Measurements from ENCODE around the gene GDF7. TPM values are rescaled to one million over a fixed set of nuclear protein-coding genes. Genes with fewer than 3 reads are reported as not detected.
A peak's percentile ranks its signal among the peaks of the same experiment; 100 is the strongest.

The GDF7 gene
- total and polyA plus RNA-seq, 2 of the 8 experiments (the other 6 are each of a cell fraction or from before 2014, with no cell fraction given) = 0.04 to 0.06 TPM

DNA sequence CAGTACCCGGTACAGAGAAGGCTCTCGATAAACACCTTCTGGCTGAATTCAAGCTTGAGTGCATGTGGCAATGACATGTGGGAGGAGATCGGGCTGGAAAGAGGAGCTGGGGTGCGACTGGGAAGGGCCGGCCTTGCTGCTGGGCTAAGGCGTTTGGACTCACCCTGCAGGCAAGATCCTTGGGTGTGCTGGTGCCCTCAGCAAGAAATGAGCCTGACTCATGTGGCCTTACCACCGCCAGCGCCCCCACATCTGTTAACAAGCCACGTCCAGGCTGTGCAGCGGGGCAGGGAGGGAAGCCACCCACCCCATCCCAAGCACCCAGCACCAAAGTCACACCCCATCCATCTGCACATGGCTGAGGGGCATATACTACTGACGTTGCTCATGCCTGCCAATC, 17.4 kb upstream of the GDF7 start:
- no peak overlapping the region for H3K4ac ChIP-seq (replicated peaks; ENCODE audit: insufficient read length, low read depth, low read length)
- H3K9me3 ChIP-seq (ENCODE audit: insufficient read depth in 2 of 2, low read depth in 1 of 2, low read length in 1 of 2) = no peaks in the 10 kb centered on the region
- no peak overlapping the region for H2BK120ac ChIP-seq (replicated peaks; ENCODE audit: low read depth, low read length)
- H3K23me2 ChIP-seq (ENCODE audit: low read depth, low read length) = peaks cover 7% of the 10 kb centered on the region; the same call in 1 of the 2 replicates
- no peak overlapping the region for H3K18ac ChIP-seq (ENCODE audit: extremely low read depth, low read length)
- no peaks in the 10 kb centered on the region for H4K20me1 ChIP-seq (replicated peaks in 1 of 2; ENCODE audit: control insufficient read depth in 1 of 2, insufficient read depth in 2 of 2, low read length in 2 of 2)
- H3K4me3 ChIP-seq (ENCODE audit: extremely low read depth in 1 of 4, insufficient read depth in 2 of 4, low read depth in 3 of 4, low read length in 4 of 4) = peak overlapping the region in 1 of 4 experiments; percentile 44; a peak in 1 of 8 replicates
- H2AK5ac ChIP-seq (ENCODE audit: low read depth, low read length) = no peak overlapping the region
- no peak overlapping the region for H3K27ac ChIP-seq (ENCODE audit: low read depth, low read length)
- H3K9ac ChIP-seq (replicated peaks in 1 of 4; ENCODE audit: extremely low read depth in 1 of 4, low read depth in 3 of 4, low read length in 3 of 4) = no peak overlapping the region
- 0 out of 2 replicates have a peak overlapping the region, but pooled peaks have one; percentile 13 for H2BK12ac ChIP-seq (ENCODE audit: low read depth, low read length)
- peak overlapping the region in 1 of 2 experiments; percentile 70; a peak in 1 of 4 replicates for H3K4me2 ChIP-seq (ENCODE audit: insufficient read depth in 1 of 2, low read depth in 2 of 2, low read length in 2 of 2)
- no peak overlapping the region for H2BK5ac ChIP-seq (ENCODE audit: low read depth, low read length)
- no peak overlapping the region for H3K14ac ChIP-seq (ENCODE audit: insufficient read length)
- H3K27me3 ChIP-seq (replicated peaks in 1 of 4; ENCODE audit: control insufficient read depth in 3 of 4, extremely low read depth in 1 of 4, insufficient read depth in 3 of 4, low read length in 3 of 4) = peaks cover 0 to 4% (median under 1%) of the 10 kb centered on the region in 4 experiments; a peak in 4 of 7 replicates
- TF ChIP-seq POLR2AphosphoS5 (IDR thresholded peaks at IDR 0.05; ENCODE audit: low read depth, low read length) (no peak), RXRA (IDR thresholded peaks at IDR 0.05; ENCODE audit: insufficient read depth, low read depth, low read length) (no peak), CBX8 (IDR thresholded peaks at IDR 0.05; ENCODE audit: borderline replicate concordance, low read depth, low read length) (no peak), TEAD4 (IDR thresholded peaks at IDR 0.05; ENCODE audit: low read depth, low read length) (no peak), RAD21 (IDR thresholded peaks at IDR 0.05 in 1 of 2, conservative IDR thresholded peaks at IDR 0.05 in 1 of 2; ENCODE audit: low read depth in 2 of 2, low read length in 2 of 2) (no peak), FOSL1 (IDR thresholded peaks at IDR 0.05; ENCODE audit: insufficient read depth, low read depth, low read length) (no peak), BCL11A (IDR thresholded peaks at IDR 0.05; ENCODE audit: low read depth in 2 of 2, low read length in 2 of 2) (no peak), TCF12 (IDR thresholded peaks at IDR 0.05; ENCODE audit: low read depth, low read length) (no peak)
- TF ChIP-seq, protein P1, sequence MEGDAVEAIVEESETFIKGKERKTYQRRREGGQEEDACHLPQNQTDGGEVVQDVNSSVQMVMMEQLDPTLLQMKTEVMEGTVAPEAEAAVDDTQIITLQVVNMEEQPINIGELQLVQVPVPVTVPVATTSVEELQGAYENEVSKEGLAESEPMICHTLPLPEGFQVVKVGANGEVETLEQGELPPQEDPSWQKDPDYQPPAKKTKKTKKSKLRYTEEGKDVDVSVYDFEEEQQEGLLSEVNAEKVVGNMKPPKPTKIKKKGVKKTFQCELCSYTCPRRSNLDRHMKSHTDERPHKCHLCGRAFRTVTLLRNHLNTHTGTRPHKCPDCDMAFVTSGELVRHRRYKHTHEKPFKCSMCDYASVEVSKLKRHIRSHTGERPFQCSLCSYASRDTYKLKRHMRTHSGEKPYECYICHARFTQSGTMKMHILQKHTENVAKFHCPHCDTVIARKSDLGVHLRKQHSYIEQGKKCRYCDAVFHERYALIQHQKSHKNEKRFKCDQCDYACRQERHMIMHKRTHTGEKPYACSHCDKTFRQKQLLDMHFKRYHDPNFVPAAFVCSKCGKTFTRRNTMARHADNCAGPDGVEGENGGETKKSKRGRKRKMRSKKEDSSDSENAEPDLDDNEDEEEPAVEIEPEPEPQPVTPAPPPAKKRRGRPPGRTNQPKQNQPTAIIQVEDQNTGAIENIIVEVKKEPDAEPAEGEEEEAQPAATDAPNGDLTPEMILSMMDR (IDR thresholded peaks at IDR 0.05; ENCODE audit: control extremely low read depth in 1 of 3, insufficient read depth in 1 of 3, low read depth in 1 of 3, low read length in 3 of 3) = no peak
- DNase-seq (ENCODE audit: low read depth in 1 of 2, low spot score in 2 of 2) (no peak), FAIRE-seq (no peak)
- no peak overlapping the region for H2BK15ac ChIP-seq (ENCODE audit: low read length)
- no peaks in the 10 kb centered on the region for H3K79me1 ChIP-seq (ENCODE audit: low read depth, low read length)
- H3K56ac ChIP-seq (replicated peaks; ENCODE audit: insufficient read length, low read depth, low read length) = no peak overlapping the region
- peaks cover 0 to 11% (median 7%) of the 10 kb centered on the region in 4 experiments; a peak in 5 of 7 replicates for H3K4me1 ChIP-seq (replicated peaks in 1 of 4; ENCODE audit: control insufficient read depth in 3 of 4, insufficient read depth in 4 of 4, low read length in 3 of 4)
- WGBS, 2 experiments (ENCODE audit: extremely low coverage in 1 of 2, insufficient coverage in 1 of 2, insufficient read length in 1 of 2, insufficient replicate concordance in 2 of 2, low coverage in 1 of 2, low lambda C conversion rate in 2 of 2, missing lambda C conversion rate in 1 of 2) = 89% methylated on average over 11 of the region's 11 CpGs; no CpG with 5 or more reads in 1 of the 2 experiments
- H4K91ac ChIP-seq (replicated peaks; ENCODE audit: insufficient read length, low read length) = no peak overlapping the region
- no peaks in the 10 kb centered on the region for H3K36me3 ChIP-seq (ENCODE audit: control insufficient read depth in 2 of 4, insufficient read depth in 4 of 4, low read length in 3 of 4)
- CTCF ChIA-PET (ENCODE audit: partially characterized antibody) = interaction anchor here (0.6 to 13.1 kb wide), 15 partner anchors 10 to 271 kb away, joined by 3 to 261 read pairs (median 7); partner anchors contain the start of gene RHOB
- POLR2A ChIA-PET (ENCODE audit: partially characterized antibody) = interaction anchor here (2.0 kb wide), 1 partner anchor 17 kb away, joined by 8 read pairs; the partner anchor contains the start of gene GDF7
- no peak overlapping the region for H3K23ac ChIP-seq (ENCODE audit: insufficient read length)
- H3K79me2 ChIP-seq (ENCODE audit: control insufficient read depth in 1 of 2, insufficient read depth in 2 of 2, low read length in 2 of 2) = no peaks in the 10 kb centered on the region
- no peak overlapping the region for H2AFZ ChIP-seq (ENCODE audit: low read length)
- no peak overlapping the region for H4K5ac ChIP-seq (ENCODE audit: insufficient read length, low read depth, low read length)
- no peak overlapping the region for H4K8ac ChIP-seq (ENCODE audit: extremely low read depth, insufficient read depth, low read length)
- no peak overlapping the region for H2BK20ac ChIP-seq (ENCODE audit: low read length)

Data from H1 (cell line).